Astrocyte (in vitro differentiated cells and primary cell): ENCODE measurements around the gene SPIN1. TPM values are rescaled to one million over a fixed set of nuclear protein-coding genes. Genes with fewer than 3 reads are reported as not detected.
"Not testable (repeated sequence)": the region's sequence is repeated elsewhere in the genome, so short reads cannot be mapped to it uniquely, and the experiment has no call there.

Experiments
- DNase-seq: peaks from one replicate; pipeline ENCODE4 v3.0.0-alpha.2; 2010; ENCODE audit warnings: low read depth
- FAIRE-seq: peaks from 2 replicates; lab custom pipeline; 2011; peaks lifted over from hg19 to GRCh38; lab: Jason Lieb, UNC
- H2AFZ ChIP-seq: 2 replicates; pipeline ENCODE4 v1.6.0; 2012; ENCODE audit warnings: low read depth, low read length, inconsistent platforms
- H3K27ac ChIP-seq: 2 replicates; pipeline ENCODE4 v1.5.1; 2011; ENCODE audit warnings: low read depth, low read length, inconsistent platforms
- H3K27me3 ChIP-seq: 2 replicates; pipeline ENCODE4 v1.6.0; 2011; ENCODE audit warnings: low read length, inconsistent platforms; ENCODE audit not compliant: insufficient read depth
- H3K36me3 ChIP-seq: 2 replicates; pipeline ENCODE4 v1.5.1; 2011; ENCODE audit warnings: low read length, inconsistent platforms; ENCODE audit not compliant: insufficient read depth
- H3K4me1 ChIP-seq: 2 replicates; pipeline ENCODE4 v1.5.1; 2011; ENCODE audit warnings: low read length, inconsistent platforms; ENCODE audit not compliant: insufficient read depth
- H3K4me2 ChIP-seq: 2 replicates; pipeline ENCODE4 v1.6.0; 2012; ENCODE audit warnings: low read length, inconsistent platforms
- H3K4me3 ChIP-seq: 2 replicates; pipeline ENCODE4 v1.5.1; 2011; ENCODE audit warnings: low read depth, mild to moderate bottlenecking, low read length, inconsistent platforms; ENCODE audit not compliant: insufficient read depth
- H3K79me2 ChIP-seq: 2 replicates; pipeline ENCODE4 v1.6.0; 2012; ENCODE audit warnings: mild to moderate bottlenecking, low read length, inconsistent platforms; ENCODE audit not compliant: insufficient read depth
- H3K9ac ChIP-seq: 2 replicates; pipeline ENCODE4 v1.6.0; 2012; ENCODE audit warnings: mild to moderate bottlenecking, low read length, inconsistent platforms
- H3K9me3 ChIP-seq: 2 replicates; pipeline ENCODE4 v1.5.1; 2012; ENCODE audit warnings: low read depth, mild to moderate bottlenecking, low read length, inconsistent platforms; ENCODE audit not compliant: insufficient read depth
- H4K20me1 ChIP-seq: 2 replicates; pipeline ENCODE4 v1.6.0; 2012; ENCODE audit warnings: low read length, inconsistent platforms; ENCODE audit not compliant: insufficient read depth
- H3K27ac Mint-ChIP-seq: one replicate; pipeline ENCODE4 v1.8.0; 2021; ENCODE audit warnings: mild to moderate bottlenecking, mixed read lengths; ENCODE audit not compliant: unreplicated experiment
- H3K27me3 Mint-ChIP-seq: one replicate; pipeline ENCODE4 v1.8.0; 2021; ENCODE audit warnings: low read depth, mixed read lengths; ENCODE audit not compliant: unreplicated experiment
- H3K36me3 Mint-ChIP-seq: one replicate; pipeline ENCODE4 v1.8.0; 2021; ENCODE audit warnings: low read depth, mixed read lengths; ENCODE audit not compliant: unreplicated experiment
- H3K4me1 Mint-ChIP-seq: one replicate; pipeline ENCODE4 v1.8.0; 2021; ENCODE audit warnings: low read depth, mixed read lengths; ENCODE audit not compliant: unreplicated experiment
- H3K4me3 Mint-ChIP-seq: one replicate; pipeline ENCODE4 v1.8.0; 2021; ENCODE audit warnings: mild to moderate bottlenecking, moderate library complexity, mixed read lengths; ENCODE audit not compliant: unreplicated experiment
- H3K9me3 Mint-ChIP-seq: one replicate; pipeline ENCODE4 v1.8.0; 2021; ENCODE audit warnings: mild to moderate bottlenecking, mixed read lengths; ENCODE audit not compliant: unreplicated experiment
- EZH2 ChIP-seq: IDR thresholded peaks from 2 replicates; pipeline ENCODE4 v1.6.1; 2012; ENCODE audit warnings: mild to moderate bottlenecking, low read length, inconsistent platforms; ENCODE audit not compliant: insufficient read depth
- total RNA-seq: library from RNA; stranded (reverse); gene quantifications from 2 replicates; pipeline ENCODE4 v1.2.1, GENCODE V29; 2021
- TF ChIP-seq, protein P1 (sequence below): IDR thresholded peaks from 2 replicates; pipeline ENCODE4 v1.5.1; 2011; ENCODE audit warnings: low read depth, mild to moderate bottlenecking, inconsistent platforms, low read length, moderate library complexity; ENCODE audit not compliant: insufficient read depth

Gene SPIN1
- total RNA-seq, 1 donor from 2014 or later = 74.1 TPM

DNA sequence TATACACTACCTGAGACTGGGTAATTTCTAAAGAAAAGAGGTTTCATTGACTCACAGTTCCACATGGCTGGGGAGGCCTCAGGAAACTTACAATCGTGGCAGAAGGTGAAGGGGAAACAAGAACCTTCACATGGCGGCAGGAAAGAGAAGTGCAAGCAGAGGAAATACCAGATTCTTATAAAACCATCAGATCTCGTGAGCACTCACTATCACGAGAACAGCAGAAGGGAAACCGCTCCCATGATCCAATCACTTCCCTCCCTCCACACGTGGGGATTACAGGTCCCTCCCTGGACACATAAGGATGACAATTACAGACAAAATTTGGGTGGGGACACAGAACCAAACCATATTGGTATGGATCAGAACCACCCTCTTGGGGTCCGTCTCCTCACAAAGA lies 44.2 kb upstream of the SPIN1 start:
- Mint-ChIP-seq H3K4me3 (no peak overlapping the region), H3K9me3 (no peaks in the 10 kb centered on the region), H3K27me3 (no peaks in the 10 kb centered on the region), H3K4me1 (peaks cover 13% of the 10 kb centered on the region), H3K27ac (no peak overlapping the region), H3K36me3 (no peaks in the 10 kb centered on the region)
- no peaks in the 10 kb centered on the region for H3K27me3 ChIP-seq
- DNase-seq (no peak), FAIRE-seq (no peak)
- no peak overlapping the region for H2AFZ ChIP-seq
- H4K20me1 ChIP-seq = no peaks in the 10 kb centered on the region
- no peaks in the 10 kb centered on the region for H3K4me1 ChIP-seq
- no peak overlapping the region for H3K27ac ChIP-seq
- no peak overlapping the region for H3K9ac ChIP-seq
- no peaks in the 10 kb centered on the region for H3K9me3 ChIP-seq
- H3K36me3 ChIP-seq = no peaks in the 10 kb centered on the region
- TF ChIP-seq EZH2 = no peak
- TF ChIP-seq, protein P1, sequence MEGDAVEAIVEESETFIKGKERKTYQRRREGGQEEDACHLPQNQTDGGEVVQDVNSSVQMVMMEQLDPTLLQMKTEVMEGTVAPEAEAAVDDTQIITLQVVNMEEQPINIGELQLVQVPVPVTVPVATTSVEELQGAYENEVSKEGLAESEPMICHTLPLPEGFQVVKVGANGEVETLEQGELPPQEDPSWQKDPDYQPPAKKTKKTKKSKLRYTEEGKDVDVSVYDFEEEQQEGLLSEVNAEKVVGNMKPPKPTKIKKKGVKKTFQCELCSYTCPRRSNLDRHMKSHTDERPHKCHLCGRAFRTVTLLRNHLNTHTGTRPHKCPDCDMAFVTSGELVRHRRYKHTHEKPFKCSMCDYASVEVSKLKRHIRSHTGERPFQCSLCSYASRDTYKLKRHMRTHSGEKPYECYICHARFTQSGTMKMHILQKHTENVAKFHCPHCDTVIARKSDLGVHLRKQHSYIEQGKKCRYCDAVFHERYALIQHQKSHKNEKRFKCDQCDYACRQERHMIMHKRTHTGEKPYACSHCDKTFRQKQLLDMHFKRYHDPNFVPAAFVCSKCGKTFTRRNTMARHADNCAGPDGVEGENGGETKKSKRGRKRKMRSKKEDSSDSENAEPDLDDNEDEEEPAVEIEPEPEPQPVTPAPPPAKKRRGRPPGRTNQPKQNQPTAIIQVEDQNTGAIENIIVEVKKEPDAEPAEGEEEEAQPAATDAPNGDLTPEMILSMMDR = no peak
- no peak overlapping the region for H3K4me2 ChIP-seq
- no peaks in the 10 kb centered on the region for H3K79me2 ChIP-seq
- no peak overlapping the region for H3K4me3 ChIP-seq

DNA sequence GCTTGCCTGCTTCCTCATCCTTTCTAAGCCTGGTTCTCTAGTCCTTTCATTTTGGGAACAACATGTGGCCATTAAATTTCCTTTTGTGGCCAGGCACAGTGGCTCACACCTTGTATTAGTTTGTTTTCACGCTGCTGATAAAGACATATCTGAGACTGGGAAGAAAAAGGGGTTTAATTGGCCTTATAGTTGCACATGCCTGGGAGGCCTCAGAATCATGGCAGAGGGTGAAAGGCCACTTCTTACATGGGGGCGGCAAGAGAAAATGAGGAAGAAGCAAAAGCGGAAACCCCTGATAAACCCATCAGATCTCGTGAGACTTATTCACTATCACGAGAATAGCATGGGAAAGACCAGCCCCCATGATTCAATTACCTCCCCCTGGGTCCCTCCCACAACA lies 37.9 kb upstream of the SPIN1 start:
- not testable (repeated sequence) for H3K9me3 Mint-ChIP-seq, H3K4me1 Mint-ChIP-seq, H3K4me2 ChIP-seq, H3K4me3 ChIP-seq, FAIRE-seq, H2AFZ ChIP-seq, H4K20me1 ChIP-seq, H3K27ac ChIP-seq, H3K4me1 ChIP-seq, H3K79me2 ChIP-seq, H3K27me3 ChIP-seq, H3K36me3 Mint-ChIP-seq, DNase-seq, H3K36me3 ChIP-seq, H3K27ac Mint-ChIP-seq, H3K9me3 ChIP-seq, H3K9ac ChIP-seq, H3K4me3 Mint-ChIP-seq, H3K27me3 Mint-ChIP-seq

DNA sequence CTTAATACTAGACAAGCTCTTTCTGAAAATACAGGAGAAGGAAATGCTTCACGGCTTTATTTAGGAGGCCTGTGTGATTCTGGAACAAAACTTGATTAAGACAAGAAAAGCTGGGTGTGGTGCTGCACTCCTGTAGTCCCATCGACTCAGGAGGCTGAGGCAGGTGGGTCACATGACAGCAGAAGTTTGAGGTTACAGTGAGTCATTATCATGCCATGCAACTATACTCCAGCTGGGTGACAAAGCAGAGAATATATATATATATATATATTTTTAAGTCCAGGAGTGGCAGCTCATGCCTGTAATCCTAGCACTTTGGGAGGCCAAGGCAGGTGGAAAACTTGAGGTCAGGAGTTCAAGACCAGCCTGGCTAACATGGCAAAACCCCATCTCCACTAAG lies 33.1 kb upstream of the SPIN1 start:
- H2AFZ ChIP-seq = no peak overlapping the region

DNA sequence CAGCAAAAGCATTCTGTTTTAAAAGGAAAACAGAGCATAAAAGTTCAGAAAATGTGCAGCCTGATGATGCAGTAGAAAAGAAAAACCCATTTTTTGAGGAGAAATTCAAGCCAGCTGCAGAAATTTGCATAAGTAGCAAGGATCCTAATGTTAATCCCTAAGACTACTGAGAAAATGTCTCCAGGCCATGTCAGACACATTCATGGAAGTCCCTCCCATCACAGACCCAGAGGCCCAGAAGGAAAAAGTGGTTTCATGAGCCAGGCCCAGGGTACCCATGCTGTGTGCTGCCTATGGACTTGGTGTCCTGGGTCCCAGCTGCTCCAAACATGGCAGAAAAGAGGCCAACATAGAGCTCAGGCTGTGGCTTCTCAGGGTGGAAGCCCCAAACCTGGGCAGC lies 31.0 kb upstream of the SPIN1 start:
- not testable (repeated sequence) for DNase-seq, H3K27ac ChIP-seq, H3K9me3 Mint-ChIP-seq, H3K4me3 ChIP-seq, H3K4me1 Mint-ChIP-seq, H3K27ac Mint-ChIP-seq, H3K4me1 ChIP-seq, H3K27me3 Mint-ChIP-seq, H3K9me3 ChIP-seq, H3K79me2 ChIP-seq, H4K20me1 ChIP-seq, H3K36me3 Mint-ChIP-seq, H2AFZ ChIP-seq, H3K9ac ChIP-seq, H3K36me3 ChIP-seq, H3K27me3 ChIP-seq, FAIRE-seq, H3K4me3 Mint-ChIP-seq, H3K4me2 ChIP-seq

More for the DNA sequence above, 33.1 kb upstream of the SPIN1 start:
- H3K36me3 Mint-ChIP-seq = no peaks in the 10 kb centered on the region
- no peak overlapping the region for H3K27ac ChIP-seq
- no peaks in the 10 kb centered on the region for H3K4me1 ChIP-seq
- H3K4me2 ChIP-seq = no peak overlapping the region
- peaks cover 2% of the 10 kb centered on the region for H3K4me1 Mint-ChIP-seq
- H3K79me2 ChIP-seq = no peaks in the 10 kb centered on the region
- no peak overlapping the region for H3K9ac ChIP-seq
- no peaks in the 10 kb centered on the region for H4K20me1 ChIP-seq
- H3K9me3 ChIP-seq = no peaks in the 10 kb centered on the region
- FAIRE-seq = no peak
- peaks cover 2% of the 10 kb centered on the region for H3K9me3 Mint-ChIP-seq
- peak; percentile 37 for DNase-seq
- TF ChIP-seq, protein P1 = no peak
- no peak for TF ChIP-seq EZH2
- H3K4me3 Mint-ChIP-seq = no peak overlapping the region
- no peaks in the 10 kb centered on the region for H3K36me3 ChIP-seq
- peak overlapping the region; percentile 34 for H3K27ac Mint-ChIP-seq
- no peaks in the 10 kb centered on the region for H3K27me3 ChIP-seq
- H3K27me3 Mint-ChIP-seq = no peaks in the 10 kb centered on the region
- no peak overlapping the region for H3K4me3 ChIP-seq
